Liver (tissue), 3 donors: Measurements from ENCODE around the gene BCAN.

Experiments
- CTCF ChIP-seq: fragments of 150-350 bp; IDR thresholded peaks from 2 replicates; pipeline ENCODE4 v1.5.1; 2017; ENCODE audit warnings: improper control_type of control experiment, low read depth, low read length; ENCODE audit not compliant: missing input control
- GABPA ChIP-seq, 2 donors: IDR thresholded peaks in 1 of 2; conservative IDR thresholded peaks in 1 of 2; 2 replicates each; pipeline ENCODE4 v1.6.1; 2016; ENCODE audit warnings: antibody characterized with exemption in 2 of 2, mild to moderate bottlenecking in 1 of 2, moderate library complexity in 1 of 2
- HNF4A ChIP-seq, 2 donors: conservative IDR thresholded peaks; 2 replicates each; pipeline ENCODE4 v1.6.1; 2016; ENCODE audit warnings: antibody characterized with exemption in 2 of 2, mild to moderate bottlenecking in 2 of 2
- MAX ChIP-seq: IDR thresholded peaks from 2 replicates; pipeline ENCODE4 v1.6.1; 2016; ENCODE audit warnings: antibody characterized with exemption
- RAD21 ChIP-seq, 2 donors: IDR thresholded peaks; 2 replicates each; pipeline ENCODE4 v1.6.1; 2016; ENCODE audit warnings: antibody characterized with exemption in 2 of 2, mild to moderate bottlenecking in 2 of 2
- RXRA ChIP-seq, 2 donors: IDR thresholded peaks; 2 replicates each; pipeline ENCODE4 v1.6.1; 2017 to 2018; ENCODE audit warnings: antibody characterized with exemption in 2 of 2, mild to moderate bottlenecking in 1 of 2
- SP1 ChIP-seq: IDR thresholded peaks from 2 replicates; pipeline ENCODE4 v1.6.1; 2018; ENCODE audit warnings: antibody characterized with exemption, mild to moderate bottlenecking
- TAF1 ChIP-seq: conservative IDR thresholded peaks from 2 replicates; pipeline ENCODE4 v1.6.1; 2016; ENCODE audit warnings: antibody characterized with exemption, mild to moderate bottlenecking
- YY1 ChIP-seq: IDR thresholded peaks from 2 replicates; pipeline ENCODE4 v1.6.1; 2016; ENCODE audit warnings: antibody characterized with exemption, mild to moderate bottlenecking
- ZBTB33 ChIP-seq: IDR thresholded peaks from 2 replicates; pipeline ENCODE4 v1.6.1; 2016; ENCODE audit warnings: antibody characterized with exemption
- TF ChIP-seq, protein P1 (sequence below): IDR thresholded peaks from 2 replicates; pipeline ENCODE4 v1.6.1; 2016; ENCODE audit warnings: antibody characterized with exemption, mild to moderate bottlenecking
- donor health status: healthy.
- donor health status: healthy.

DNA sequence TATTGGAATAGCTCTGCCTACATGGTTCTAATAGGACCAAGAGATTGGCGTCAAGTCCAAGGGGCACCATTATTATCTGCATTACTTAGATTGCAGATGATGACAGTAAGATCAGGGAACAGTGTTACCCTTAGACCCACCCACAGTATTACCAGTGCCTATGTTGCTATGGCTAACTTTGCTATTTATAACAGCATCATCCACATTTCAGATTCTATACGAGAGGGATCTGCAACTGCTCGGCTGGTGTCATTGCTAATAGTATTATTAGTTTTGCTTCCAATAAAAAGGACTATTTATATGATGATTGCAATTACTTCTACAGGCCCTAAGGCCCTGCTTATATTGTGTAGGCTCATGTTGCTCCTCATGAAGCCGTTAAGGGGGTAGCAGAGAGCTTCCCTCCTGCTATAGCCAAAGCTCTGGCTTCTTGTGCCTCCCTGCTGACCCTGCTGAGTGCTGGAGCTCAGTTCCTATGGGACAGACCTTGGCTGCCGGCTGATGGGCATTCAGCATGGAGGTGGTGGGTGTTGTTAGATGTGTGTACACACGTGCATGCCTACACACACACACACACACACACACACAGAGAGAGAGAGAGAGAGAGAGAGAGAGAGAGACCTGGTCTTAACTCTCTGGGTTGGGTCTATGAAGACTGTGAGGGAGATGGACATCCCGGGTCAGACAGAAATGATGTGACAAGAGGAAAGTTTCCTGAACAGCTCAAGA lies 1.3 kb downstream of the BCAN start:
- TF ChIP-seq GABPA (IDR thresholded peaks at IDR 0.05 in 1 of 2, conservative IDR thresholded peaks at IDR 0.05 in 1 of 2) (no peak), SP1 (no peak), CTCF (no peak), MAX (no peak), ZBTB33 (no peak), YY1 (no peak), TAF1 (no peak), HNF4A (conservative IDR thresholded peaks at IDR 0.05) (no peak), RAD21 (IDR thresholded peaks at IDR 0.05) (no peak), RXRA (IDR thresholded peaks at IDR 0.05) (no peak)
- TF ChIP-seq, protein P1, sequence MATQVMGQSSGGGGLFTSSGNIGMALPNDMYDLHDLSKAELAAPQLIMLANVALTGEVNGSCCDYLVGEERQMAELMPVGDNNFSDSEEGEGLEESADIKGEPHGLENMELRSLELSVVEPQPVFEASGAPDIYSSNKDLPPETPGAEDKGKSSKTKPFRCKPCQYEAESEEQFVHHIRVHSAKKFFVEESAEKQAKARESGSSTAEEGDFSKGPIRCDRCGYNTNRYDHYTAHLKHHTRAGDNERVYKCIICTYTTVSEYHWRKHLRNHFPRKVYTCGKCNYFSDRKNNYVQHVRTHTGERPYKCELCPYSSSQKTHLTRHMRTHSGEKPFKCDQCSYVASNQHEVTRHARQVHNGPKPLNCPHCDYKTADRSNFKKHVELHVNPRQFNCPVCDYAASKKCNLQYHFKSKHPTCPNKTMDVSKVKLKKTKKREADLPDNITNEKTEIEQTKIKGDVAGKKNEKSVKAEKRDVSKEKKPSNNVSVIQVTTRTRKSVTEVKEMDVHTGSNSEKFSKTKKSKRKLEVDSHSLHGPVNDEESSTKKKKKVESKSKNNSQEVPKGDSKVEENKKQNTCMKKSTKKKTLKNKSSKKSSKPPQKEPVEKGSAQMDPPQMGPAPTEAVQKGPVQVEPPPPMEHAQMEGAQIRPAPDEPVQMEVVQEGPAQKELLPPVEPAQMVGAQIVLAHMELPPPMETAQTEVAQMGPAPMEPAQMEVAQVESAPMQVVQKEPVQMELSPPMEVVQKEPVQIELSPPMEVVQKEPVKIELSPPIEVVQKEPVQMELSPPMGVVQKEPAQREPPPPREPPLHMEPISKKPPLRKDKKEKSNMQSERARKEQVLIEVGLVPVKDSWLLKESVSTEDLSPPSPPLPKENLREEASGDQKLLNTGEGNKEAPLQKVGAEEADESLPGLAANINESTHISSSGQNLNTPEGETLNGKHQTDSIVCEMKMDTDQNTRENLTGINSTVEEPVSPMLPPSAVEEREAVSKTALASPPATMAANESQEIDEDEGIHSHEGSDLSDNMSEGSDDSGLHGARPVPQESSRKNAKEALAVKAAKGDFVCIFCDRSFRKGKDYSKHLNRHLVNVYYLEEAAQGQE = no peak
